ENCODE data around the gene UBA1.

Gene UBA1

GRCh38 chrX:47156611-47157520 is 36.8 kb upstream of the UBA1 start:
- Histone ChIP-seq H3K9me3 (ENCODE audit: control insufficient read depth, insufficient read depth, low read length) (no peaks in the 10 kb centered on the region), H3K4me3 (ENCODE audit: low read length) (no peak overlapping the region), H3K27ac (ENCODE audit: low read length) (no peak overlapping the region), H3K36me3 (ENCODE audit: control insufficient read depth, insufficient read depth, low read length) (peaks cover 11% of the 10 kb centered on the region), H3K4me1 (ENCODE audit: control insufficient read depth, insufficient read depth, low read length) (no peaks in the 10 kb centered on the region), H3K27me3 (ENCODE audit: control insufficient read depth, insufficient read depth, low read length) (no peaks in the 10 kb centered on the region)
- no peak for DNase-seq (ENCODE audit: low read depth, low spot score)
- WGBS (ENCODE audit: insufficient coverage, insufficient read length): no CpG with 5 or more reads among the region's 26 CpGs

GRCh38 chrX:47158131-47158530 is 35.5 kb upstream of the UBA1 start:
- no peaks in the 10 kb centered on the region for H3K4me1 ChIP-seq (ENCODE audit: control insufficient read depth, insufficient read depth, low read length)
- peaks cover 11% of the 10 kb centered on the region for H3K36me3 ChIP-seq (ENCODE audit: control insufficient read depth, insufficient read depth, low read length)
- no peak overlapping the region for H3K4me3 ChIP-seq (ENCODE audit: low read length)
- no peaks in the 10 kb centered on the region for H3K9me3 ChIP-seq (ENCODE audit: control insufficient read depth, insufficient read depth, low read length)
- H3K27me3 ChIP-seq (ENCODE audit: control insufficient read depth, insufficient read depth, low read length): no peaks in the 10 kb centered on the region
- no peak for DNase-seq (ENCODE audit: low read depth, low spot score)
- H3K27ac ChIP-seq (ENCODE audit: low read length): no peak overlapping the region
- WGBS (ENCODE audit: insufficient coverage, insufficient read length): no CpG with 5 or more reads among the region's 16 CpGs

GRCh38 chrX:47158781-47159180 is 34.8 kb upstream of the UBA1 start:
- no CpG with 5 or more reads among the region's 5 CpGs for WGBS (ENCODE audit: insufficient coverage, insufficient read length)
- no peak for DNase-seq (ENCODE audit: low read depth, low spot score)
- Histone ChIP-seq H3K9me3 (ENCODE audit: control insufficient read depth, insufficient read depth, low read length) (no peaks in the 10 kb centered on the region), H3K4me3 (ENCODE audit: low read length) (no peak overlapping the region), H3K27ac (ENCODE audit: low read length) (no peak overlapping the region), H3K36me3 (ENCODE audit: control insufficient read depth, insufficient read depth, low read length) (peaks cover 11% of the 10 kb centered on the region), H3K4me1 (ENCODE audit: control insufficient read depth, insufficient read depth, low read length) (no peaks in the 10 kb centered on the region), H3K27me3 (ENCODE audit: control insufficient read depth, insufficient read depth, low read length) (no peaks in the 10 kb centered on the region)

GRCh38 chrX:47160781-47161180 is 32.8 kb upstream of the UBA1 start:
- H3K9me3 ChIP-seq (ENCODE audit: control insufficient read depth, insufficient read depth, low read length): no peaks in the 10 kb centered on the region
- no CpG with 5 or more reads among the region's 4 CpGs for WGBS (ENCODE audit: insufficient coverage, insufficient read length)
- H3K27ac ChIP-seq (ENCODE audit: low read length): no peak overlapping the region
- DNase-seq (ENCODE audit: low read depth, low spot score): no peak
- no peaks in the 10 kb centered on the region for H3K4me1 ChIP-seq (ENCODE audit: control insufficient read depth, insufficient read depth, low read length)
- no peak overlapping the region for H3K4me3 ChIP-seq (ENCODE audit: low read length)
- peaks cover 11% of the 10 kb centered on the region for H3K36me3 ChIP-seq (ENCODE audit: control insufficient read depth, insufficient read depth, low read length)
- H3K27me3 ChIP-seq (ENCODE audit: control insufficient read depth, insufficient read depth, low read length): no peaks in the 10 kb centered on the region

GRCh38 chrX:47162927-47163583 is 30.6 kb upstream of the UBA1 start:
- DNase-seq (ENCODE audit: low read depth, low spot score): no peak
- Histone ChIP-seq H3K4me1 (ENCODE audit: control insufficient read depth, insufficient read depth, low read length) (no peaks in the 10 kb centered on the region), H3K36me3 (ENCODE audit: control insufficient read depth, insufficient read depth, low read length) (no peaks in the 10 kb centered on the region), H3K4me3 (ENCODE audit: low read length) (no peak overlapping the region), H3K27me3 (ENCODE audit: control insufficient read depth, insufficient read depth, low read length) (no peaks in the 10 kb centered on the region), H3K9me3 (ENCODE audit: control insufficient read depth, insufficient read depth, low read length) (no peaks in the 10 kb centered on the region), H3K27ac (ENCODE audit: low read length) (no peak overlapping the region)
- 100% methylated on average over 1 of the region's 5 CpGs for WGBS (ENCODE audit: insufficient coverage, insufficient read length)

GRCh38 chrX:47164420-47164819 is 29.2 kb upstream of the UBA1 start:
- H3K4me3 ChIP-seq (ENCODE audit: low read length): no peak overlapping the region
- peaks cover 3% of the 10 kb centered on the region; the same call in 1 of the 2 replicates for H3K36me3 ChIP-seq (ENCODE audit: control insufficient read depth, insufficient read depth, low read length)
- no peak for DNase-seq (ENCODE audit: low read depth, low spot score)
- H3K27ac ChIP-seq (ENCODE audit: low read length): no peak overlapping the region
- H3K9me3 ChIP-seq (ENCODE audit: control insufficient read depth, insufficient read depth, low read length): no peaks in the 10 kb centered on the region
- H3K27me3 ChIP-seq (ENCODE audit: control insufficient read depth, insufficient read depth, low read length): no peaks in the 10 kb centered on the region
- no CpG with 5 or more reads among the region's 3 CpGs for WGBS (ENCODE audit: insufficient coverage, insufficient read length)
- H3K4me1 ChIP-seq (ENCODE audit: control insufficient read depth, insufficient read depth, low read length): no peaks in the 10 kb centered on the region

- Histone ChIP-seq H3K27me3 (ENCODE audit: control insufficient read depth, insufficient read depth, low read length) (no peaks in the 10 kb centered on the region), H3K4me1 (ENCODE audit: control insufficient read depth, insufficient read depth, low read length) (no peaks in the 10 kb centered on the region), H3K4me3 (ENCODE audit: low read length) (no peak overlapping the region), H3K36me3 (ENCODE audit: control insufficient read depth, insufficient read depth, low read length) (peaks cover 13% of the 10 kb centered on the region), H3K27ac (ENCODE audit: low read length) (no peak overlapping the region), H3K9me3 (ENCODE audit: control insufficient read depth, insufficient read depth, low read length) (no peaks in the 10 kb centered on the region)
- no CpG with 5 or more reads among the region's 5 CpGs for WGBS (ENCODE audit: insufficient coverage, insufficient read length)
- no peak for DNase-seq (ENCODE audit: low read depth, low spot score)
These were observed 27.5 kb upstream of the UBA1 start for GRCh38 chrX:47166126-47166525.

- no peak for DNase-seq (ENCODE audit: low read depth, low spot score)
- Histone ChIP-seq H3K36me3 (ENCODE audit: control insufficient read depth, insufficient read depth, low read length) (peaks cover 17% of the 10 kb centered on the region), H3K27ac (ENCODE audit: low read length) (no peak overlapping the region), H3K4me1 (ENCODE audit: control insufficient read depth, insufficient read depth, low read length) (no peaks in the 10 kb centered on the region), H3K9me3 (ENCODE audit: control insufficient read depth, insufficient read depth, low read length) (no peaks in the 10 kb centered on the region), H3K4me3 (ENCODE audit: low read length) (no peak overlapping the region), H3K27me3 (ENCODE audit: control insufficient read depth, insufficient read depth, low read length) (no peaks in the 10 kb centered on the region)
- WGBS (ENCODE audit: insufficient coverage, insufficient read length): no CpG with 5 or more reads among the region's 6 CpGs
These were observed 25.0 kb upstream of the UBA1 start for GRCh38 chrX:47168495-47169073.

GRCh38 chrX:47169273-47169672 is 24.4 kb upstream of the UBA1 start:
- no peaks in the 10 kb centered on the region for H3K4me1 ChIP-seq (ENCODE audit: control insufficient read depth, insufficient read depth, low read length)
- no CpG with 5 or more reads among the region's 19 CpGs for WGBS (ENCODE audit: insufficient coverage, insufficient read length)
- H3K36me3 ChIP-seq (ENCODE audit: control insufficient read depth, insufficient read depth, low read length): peaks cover 18% of the 10 kb centered on the region
- DNase-seq (ENCODE audit: low read depth, low spot score): no peak
- H3K4me3 ChIP-seq (ENCODE audit: low read length): no peak overlapping the region
- H3K27ac ChIP-seq (ENCODE audit: low read length): no peak overlapping the region
- no peaks in the 10 kb centered on the region for H3K27me3 ChIP-seq (ENCODE audit: control insufficient read depth, insufficient read depth, low read length)
- no peaks in the 10 kb centered on the region for H3K9me3 ChIP-seq (ENCODE audit: control insufficient read depth, insufficient read depth, low read length)

GRCh38 chrX:47169726-47170515 is 23.7 kb upstream of the UBA1 start:
- no peaks in the 10 kb centered on the region for H3K27me3 ChIP-seq (ENCODE audit: control insufficient read depth, insufficient read depth, low read length)
- H3K4me1 ChIP-seq (ENCODE audit: control insufficient read depth, insufficient read depth, low read length): no peaks in the 10 kb centered on the region
- no CpG with 5 or more reads among the region's 13 CpGs for WGBS (ENCODE audit: insufficient coverage, insufficient read length)
- H3K9me3 ChIP-seq (ENCODE audit: control insufficient read depth, insufficient read depth, low read length): no peaks in the 10 kb centered on the region
- H3K36me3 ChIP-seq (ENCODE audit: control insufficient read depth, insufficient read depth, low read length): peaks cover 25% of the 10 kb centered on the region
- H3K27ac ChIP-seq (ENCODE audit: low read length): no peak overlapping the region
- H3K4me3 ChIP-seq (ENCODE audit: low read length): no peak overlapping the region
- no peak for DNase-seq (ENCODE audit: low read depth, low spot score)
